SH-SY5Y (cell line): ENCODE data around the gene ATXN1L.

Source experiments
- GATA2 ChIP-seq: IDR thresholded peaks from 2 replicates; pipeline ENCODE4 v1.6.1; 2011; ENCODE audit warnings: mild to moderate bottlenecking, low read depth, low read length
- GATA3 ChIP-seq: IDR thresholded peaks from 2 replicates; pipeline ENCODE4 v1.6.1; 2011; ENCODE audit warnings: low read depth, mild to moderate bottlenecking, low read length, moderate library complexity

DNA sequence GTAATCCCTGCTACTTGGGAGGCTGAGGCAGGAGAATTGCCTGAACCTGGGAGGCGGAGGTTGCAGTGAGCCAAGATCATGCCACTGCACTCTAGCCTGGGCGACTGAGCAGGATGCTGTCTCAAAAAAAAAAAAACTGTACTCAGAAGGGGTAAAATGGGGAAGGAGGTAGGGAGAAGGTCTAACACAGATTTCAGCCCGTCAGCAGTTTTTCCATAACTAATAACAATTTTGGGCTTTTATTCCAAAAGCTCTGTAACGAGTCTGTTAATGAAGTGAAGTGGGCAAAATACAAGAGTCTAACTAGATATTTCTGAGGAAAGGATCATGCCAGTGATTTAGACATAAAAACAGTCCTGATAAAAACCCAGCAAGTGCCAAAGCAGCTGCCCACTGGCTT, 27.4 kb downstream of the ATXN1L start:
- TF ChIP-seq GATA2 (no peak), GATA3 (no peak)
